ENCODE results near the gene B4GALT6.

Gene B4GALT6

GRCh38 chr18:31630549-31630948, 53.8 kb downstream of the B4GALT6 start:
- no peak for DNase-seq

- DNase-seq: no peak
Measured at GRCh38 chr18:31626409-31626808, 58.0 kb downstream of the B4GALT6 start.

- no peak for DNase-seq
Measured at GRCh38 chr18:31624892-31625640, 59.3 kb downstream of the B4GALT6 start.

GRCh38 chr18:31619291-31619690, 65.1 kb downstream of the B4GALT6 start:
- no peak for DNase-seq

- no peak for DNase-seq
Measured at GRCh38 chr18:31618801-31619200, 65.6 kb downstream of the B4GALT6 start.

- DNase-seq: no peak
Measured at GRCh38 chr18:31617031-31617717, 67.2 kb downstream of the B4GALT6 start.

- DNase-seq: no peak
Measured at GRCh38 chr18:31616586-31616985, 67.8 kb downstream of the B4GALT6 start.

- DNase-seq: no peak
Measured at GRCh38 chr18:31614044-31614443, 70.3 kb downstream of the B4GALT6 start.

- no peak for DNase-seq
Measured at GRCh38 chr18:31612124-31612523, 72.3 kb downstream of the B4GALT6 start.

GRCh38 chr18:31611511-31611910, 72.9 kb downstream of the B4GALT6 start:
- DNase-seq: no peak

- DNase-seq: no peak
Measured at GRCh38 chr18:31610286-31611205, 73.8 kb downstream of the B4GALT6 start.

GRCh38 chr18:31609886-31610285, 74.5 kb downstream of the B4GALT6 start:
- DNase-seq: no peak

- no peak for DNase-seq
Measured at GRCh38 chr18:31607384-31607783, 77.0 kb downstream of the B4GALT6 start.

- DNase-seq: no peak
Measured at GRCh38 chr18:31606265-31606664, 78.1 kb downstream of the B4GALT6 start.

- no peak for DNase-seq
Measured at GRCh38 chr18:31603315-31603714, 81.1 kb downstream of the B4GALT6 start.

GRCh38 chr18:31598021-31598805, 86.2 kb downstream of the B4GALT6 start:
- no peak for DNase-seq

GRCh38 chr18:31596081-31596872, 88.1 kb downstream of the B4GALT6 start:
- no peak for DNase-seq

GRCh38 chr18:31595121-31595771, 89.1 kb downstream of the B4GALT6 start:
- DNase-seq: no peak

- DNase-seq: no peak
Measured at GRCh38 chr18:31592506-31593157, 91.7 kb downstream of the B4GALT6 start.

- no peak for DNase-seq
Measured at GRCh38 chr18:31591628-31592027, 92.8 kb downstream of the B4GALT6 start, which contains the start of gene TTR. Gene TTR, plus strand, starts transcription at chr18:31591877. Its CDS starts 26 bp downstream, at chr18:31591903.

Data from T-helper 9 cell (primary cell).